Hepatocyte (in vitro differentiated cells): ENCODE results near the gene TMEM161B. TPM values are rescaled to one million over a fixed set of nuclear protein-coding genes. Genes with fewer than 3 reads are reported as not detected.
"Not testable (repeated sequence)": the region's sequence is repeated elsewhere in the genome, so short reads cannot be mapped to it uniquely, and the experiment has no call there.

ENCODE experiments used
- DNase-seq: peaks from one replicate; pipeline ENCODE4 v3.0.0-alpha.2; 2016; ENCODE audit warnings: low spot score
- H2AFZ ChIP-seq: fragments of 200-600 bp; sonication (generic); 2 replicates; pipeline ENCODE4 v1.6.0; 2016; ENCODE audit warnings: antibody characterized with exemption, mild to moderate bottlenecking
- H3K27ac ChIP-seq: fragments of 200-600 bp; sonication (generic); 2 replicates; pipeline ENCODE4 v1.5.1; 2016; ENCODE audit warnings: mild to moderate bottlenecking
- H3K27me3 ChIP-seq: fragments of 200-600 bp; sonication (generic); 2 replicates; pipeline ENCODE4 v1.6.1; 2016
- H3K36me3 ChIP-seq: fragments of 200-600 bp; sonication (generic); replicated peaks from 2 replicates; pipeline ENCODE4 v1.5.1; 2016; ENCODE audit warnings: low read depth; ENCODE audit not compliant: insufficient read depth
- H3K4me1 ChIP-seq: fragments of 200-600 bp; sonication (generic); 2 replicates; pipeline ENCODE4 v1.5.1; 2016; ENCODE audit warnings: mild to moderate bottlenecking, moderate library complexity; ENCODE audit not compliant: insufficient read depth
- H3K4me2 ChIP-seq: fragments of 200-600 bp; sonication (generic); 2 replicates; pipeline ENCODE4 v1.6.0; 2016
- H3K4me3 ChIP-seq: fragments of 200-600 bp; sonication (generic); 2 replicates; pipeline ENCODE4 v1.5.1; 2016; ENCODE audit warnings: mild to moderate bottlenecking
- H3K79me2 ChIP-seq: fragments of 200-600 bp; sonication (generic); 2 replicates; pipeline ENCODE4 v1.6.0; 2017; ENCODE audit warnings: mild to moderate bottlenecking
- H3K9me2 ChIP-seq: fragments of 200-600 bp; sonication (generic); replicated peaks from 2 replicates; pipeline ENCODE4 v1.6.0; 2017; ENCODE audit warnings: mild to moderate bottlenecking; ENCODE audit not compliant: insufficient read depth
- H3K9me3 ChIP-seq: fragments of 200-600 bp; sonication (generic); 2 replicates; pipeline ENCODE4 v1.5.1; 2016; ENCODE audit warnings: low read depth, mild to moderate bottlenecking
- H4K20me1 ChIP-seq: fragments of 200-600 bp; sonication (generic); 2 replicates; pipeline ENCODE4 v1.6.0; 2016; ENCODE audit warnings: mild to moderate bottlenecking; ENCODE audit not compliant: insufficient read depth, poor library complexity, severe bottlenecking
- CTCF ChIP-seq: fragments of 200-600 bp; sonication (generic); IDR thresholded peaks from 2 replicates; pipeline ENCODE4 v1.5.1; 2016; ENCODE audit warnings: antibody characterized with exemption, mild to moderate bottlenecking; ENCODE audit not compliant: poor library complexity
- EZH2 ChIP-seq: fragments of 200-600 bp; sonication (generic); IDR thresholded peaks from 2 replicates; pipeline ENCODE4 v1.6.1; 2016; ENCODE audit warnings: antibody characterized with exemption, mild to moderate bottlenecking, borderline replicate concordance
- EZH2phosphoT487 ChIP-seq: fragments of 200-600 bp; sonication (generic); IDR thresholded peaks from one replicate; pipeline ENCODE4 v1.6.1; 2018; ENCODE audit warnings: antibody characterized with exemption, mild to moderate bottlenecking, low read depth, moderate library complexity; ENCODE audit not compliant: unreplicated experiment, severe bottlenecking
- WGBS: methylation state at CpG from one replicate; pipeline ENCODE4 v1.1.6; 2016; ENCODE audit warnings: low lambda C conversion rate; ENCODE audit errors: missing lambda C conversion rate; 5-methylcytosine and 5-hydroxymethylcytosine counted together
- polyA plus RNA-seq: library from polyadenylated mRNA; unstranded; fragments of >200 nt; fragmentation: Nextera tagmentation; extraction: Ambion mirVana; gene quantifications from 2 replicates; pipeline ENCODE4 v1.2.1, GENCODE V29; 2016
- total RNA-seq: library from RNA; depleted of rRNA; stranded (reverse); fragments of >200 nt; gene quantifications from 2 replicates; pipeline ENCODE4 v1.2.3, GENCODE V29; 2014

The TMEM161B gene
- total and polyA plus RNA-seq, 2 experiments from 2014 or later = 13.9 to 31.7 TPM

GRCh38 chr5:88193896-88194295 lies 74.7 kb downstream of the TMEM161B start:
- TF ChIP-seq EZH2phosphoT487 = no peak
- Histone ChIP-seq H4K20me1 (no peaks in the 10 kb centered on the region), H3K79me2 (no peaks in the 10 kb centered on the region), H3K9me3 (peaks cover 11% of the 10 kb centered on the region), H3K4me3 (no peak overlapping the region), H3K27me3 (no peaks in the 10 kb centered on the region), H2AFZ (no peak overlapping the region), H3K9me2 (no peaks in the 10 kb centered on the region), H3K4me2 (no peak overlapping the region), H3K36me3 (no peaks in the 10 kb centered on the region), H3K4me1 (no peaks in the 10 kb centered on the region), H3K27ac (no peak overlapping the region)
- DNase-seq = no peak
- 91% methylated on average over 3 of the region's 3 CpGs for WGBS

- H3K4me3 ChIP-seq = no peak overlapping the region
- H3K4me2 ChIP-seq = no peak overlapping the region
- H3K27ac ChIP-seq = no peak overlapping the region
- no peaks in the 10 kb centered on the region for H3K36me3 ChIP-seq
- H2AFZ ChIP-seq = no peak overlapping the region
- no peak for DNase-seq
- WGBS = 93% methylated on average over 9 of the region's 9 CpGs
- H3K79me2 ChIP-seq = no peaks in the 10 kb centered on the region
- H3K27me3 ChIP-seq = no peaks in the 10 kb centered on the region
- peaks cover 26% of the 10 kb centered on the region for H3K9me3 ChIP-seq
- TF ChIP-seq CTCF (no peak), EZH2 (no peak), EZH2phosphoT487 (no peak)
- no peaks in the 10 kb centered on the region for H4K20me1 ChIP-seq
- no peaks in the 10 kb centered on the region for H3K9me2 ChIP-seq
- no peaks in the 10 kb centered on the region for H3K4me1 ChIP-seq
Observed at GRCh38 chr5:88190106-88190834, 78.4 kb downstream of the TMEM161B start.

- H2AFZ ChIP-seq, DNase-seq, H4K20me1 ChIP-seq, H3K36me3 ChIP-seq, H3K9me2 ChIP-seq, H3K4me2 ChIP-seq, H3K27ac ChIP-seq, H3K4me1 ChIP-seq, H3K27me3 ChIP-seq, H3K79me2 ChIP-seq, H3K4me3 ChIP-seq: not testable (repeated sequence)
- peaks cover 26% of the 10 kb centered on the region for H3K9me3 ChIP-seq
- 97% methylated on average over 4 of the region's 4 CpGs for WGBS
Observed at GRCh38 chr5:88189484-88189883, 79.2 kb downstream of the TMEM161B start.

GRCh38 chr5:88188458-88189132 lies 80.0 kb downstream of the TMEM161B start:
- Histone ChIP-seq H4K20me1 (no peaks in the 10 kb centered on the region), H3K4me2 (no peak overlapping the region), H3K4me1 (no peaks in the 10 kb centered on the region), H3K9me3 (peaks cover 26% of the 10 kb centered on the region), H3K79me2 (no peaks in the 10 kb centered on the region), H2AFZ (no peak overlapping the region), H3K4me3 (no peak overlapping the region), H3K27ac (no peak overlapping the region), H3K36me3 (no peaks in the 10 kb centered on the region), H3K27me3 (no peaks in the 10 kb centered on the region), H3K9me2 (no peaks in the 10 kb centered on the region)
- 99% methylated on average over 9 of the region's 9 CpGs for WGBS
- TF ChIP-seq CTCF (no peak), EZH2phosphoT487 (no peak), EZH2 (no peak)
- DNase-seq = no peak
